Ureter (tissue), 1 donor: ENCODE data around the gene KCNA10. TPM values are rescaled to one million over a fixed set of nuclear protein-coding genes. Genes with fewer than 3 reads are reported as not detected.
"Not testable (repeated sequence)": the region's sequence is repeated elsewhere in the genome, so short reads cannot be mapped to it uniquely, and the experiment has no call there.

Experiments
- DNase-seq: peaks from one replicate; pipeline ENCODE4 v3.0.0-alpha.2; 2020; ENCODE audit warnings: low spot score
- total RNA-seq: library from RNA; stranded (reverse); gene quantifications from one replicate; pipeline ENCODE4 v1.2.4, GENCODE V29; 2023
- donor health status: DM: yes; HTN: yes; CAD: no.

Gene KCNA10
- total RNA-seq, 1 donor from 2014 or later = not detected

- DNase-seq = no peak
Observed at GRCh38 chr1:110535985-110536384, 17.0 kb upstream of the KCNA10 start.

- DNase-seq = no peak
Observed at GRCh38 chr1:110533230-110533629, 14.3 kb upstream of the KCNA10 start.

- no peak for DNase-seq
Observed at GRCh38 chr1:110529011-110529410, 10.0 kb upstream of the KCNA10 start.

- DNase-seq = no peak
Observed at GRCh38 chr1:110526201-110526780, 7.3 kb upstream of the KCNA10 start.

GRCh38 chr1:110525249-110525595, 6.2 kb upstream of the KCNA10 start:
- no peak for DNase-seq

- no peak for DNase-seq
Observed at GRCh38 chr1:110524311-110525248, 5.6 kb upstream of the KCNA10 start.

GRCh38 chr1:110523011-110523410, 4.0 kb upstream of the KCNA10 start:
- no peak for DNase-seq

- DNase-seq = no peak
Observed at GRCh38 chr1:110522560-110522959, 3.6 kb upstream of the KCNA10 start.

GRCh38 chr1:110520827-110521226, 1.9 kb upstream of the KCNA10 start:
- DNase-seq = no peak

- no peak for DNase-seq
Observed at GRCh38 chr1:110515891-110516290, 3.1 kb downstream of the KCNA10 start.

GRCh38 chr1:110515041-110515440, 3.9 kb downstream of the KCNA10 start:
- no peak for DNase-seq

GRCh38 chr1:110513511-110513910, 5.5 kb downstream of the KCNA10 start:
- DNase-seq = no peak

GRCh38 chr1:110511436-110511835, 7.5 kb downstream of the KCNA10 start:
- no peak for DNase-seq

- not testable (repeated sequence) for DNase-seq
Observed at GRCh38 chr1:110510921-110511320, 8.1 kb downstream of the KCNA10 start.

- DNase-seq = no peak
Observed at GRCh38 chr1:110509655-110510054, 9.3 kb downstream of the KCNA10 start.

- DNase-seq = peak; percentile 63
Observed at GRCh38 chr1:110508028-110508940, 10.7 kb downstream of the KCNA10 start.

GRCh38 chr1:110506541-110506940, 12.4 kb downstream of the KCNA10 start:
- DNase-seq = no peak

GRCh38 chr1:110505596-110505995, 13.4 kb downstream of the KCNA10 start:
- no peak for DNase-seq

GRCh38 chr1:110504226-110504625, 14.7 kb downstream of the KCNA10 start:
- no peak for DNase-seq

GRCh38 chr1:110503471-110503870, 15.5 kb downstream of the KCNA10 start:
- no peak for DNase-seq

GRCh38 chr1:110502402-110503151, 16.4 kb downstream of the KCNA10 start:
- DNase-seq = no peak
